ENCODE data around the gene MGARP. TPM values are rescaled to one million over a fixed set of nuclear protein-coding genes. Genes with fewer than 3 reads are reported as not detected.

The MGARP gene
- total and polyA plus RNA-seq, 2 of the 4 experiments (the other 2 are of a cell fraction): 34.7 to 35.0 TPM

DNA sequence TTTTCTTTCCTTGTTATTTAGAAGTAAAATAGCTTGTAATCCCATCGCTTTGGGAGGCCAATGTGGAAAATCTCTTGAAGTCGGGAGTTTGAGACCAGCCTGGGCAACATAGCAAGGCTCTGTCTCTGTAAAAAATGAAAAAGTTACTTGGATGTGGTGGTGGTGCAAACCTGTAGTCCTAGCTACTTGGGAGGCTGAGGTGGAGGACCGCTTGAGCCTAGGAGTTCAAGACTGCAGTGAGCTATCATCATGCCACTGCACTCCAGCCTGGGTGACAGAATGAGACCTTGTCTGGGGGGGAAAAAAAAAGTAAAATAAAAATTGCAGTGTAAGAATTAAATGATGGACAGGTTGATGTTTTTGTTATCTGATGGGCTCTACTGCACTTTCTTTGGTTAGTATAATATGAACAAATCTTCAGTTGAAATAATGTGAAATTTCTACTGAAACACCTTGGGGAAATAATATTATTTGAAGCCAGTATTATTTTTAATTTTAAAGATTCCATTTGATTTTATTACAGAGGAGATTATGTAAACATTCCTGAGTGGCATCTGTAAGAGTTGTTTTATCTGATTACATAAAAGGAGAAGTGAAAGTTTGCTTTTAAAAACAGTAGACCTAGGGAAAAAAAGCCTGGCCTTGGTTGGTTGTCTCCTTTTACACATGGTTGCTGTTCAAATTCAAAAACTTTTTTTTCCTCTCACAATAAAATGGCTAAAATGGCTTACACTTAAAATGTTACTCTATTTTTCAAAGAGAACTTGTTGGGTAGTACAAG lies 32.7 kb upstream of the MGARP start:
- Histone ChIP-seq H3K14ac (replicated peaks; ENCODE audit: low read depth, low read length) (no peak overlapping the region), H3K4me2 (ENCODE audit: low read depth, low read length) (no peak overlapping the region), H3K36me3 (ENCODE audit: control insufficient read depth, insufficient read depth, low read length) (peaks cover 3% of the 10 kb centered on the region; the same call in 1 of the 2 replicates), H4K5ac (ENCODE audit: low read depth, low read length) (no peak overlapping the region; the same call in 1 of the 2 replicates), H3K9ac (ENCODE audit: low read depth, low read length) (no peak overlapping the region), H2BK5ac (ENCODE audit: low read depth, low read length, poor library complexity, severe bottlenecking) (no peak overlapping the region), H3K79me1 (ENCODE audit: low read depth in 1 of 2, low read length in 2 of 2) (peaks cover 0 to 29% of the 10 kb centered on the region in 2 experiments; a peak in 2 of 4 replicates), H2AK9ac (replicated peaks; ENCODE audit: low read depth, low read length, poor library complexity) (no peak overlapping the region), H3K27ac (ENCODE audit: insufficient read depth, low read length) (no peak overlapping the region), H2BK15ac (ENCODE audit: low read depth, low read length) (no peak overlapping the region), H3K4me1 (ENCODE audit: control insufficient read depth, insufficient read depth, low read length) (peaks cover 3% of the 10 kb centered on the region; the same call in 1 of the 2 replicates), H3K4ac (ENCODE audit: low read depth, low read length) (no peak overlapping the region), H3K9me3 (ENCODE audit: control insufficient read depth, insufficient read depth, low read length) (no peaks in the 10 kb centered on the region), H3K4me3 (ENCODE audit: insufficient read depth, low read depth, low read length) (no peak overlapping the region), H4K20me1 (ENCODE audit: insufficient read depth, low read length) (peaks cover 74% of the 10 kb centered on the region), H2AK5ac (ENCODE audit: low read depth, low read length) (no peak overlapping the region), H2AFZ (replicated peaks; ENCODE audit: low read length, poor library complexity) (no peak overlapping the region), H3K27me3 (ENCODE audit: control insufficient read depth, insufficient read depth, low read length) (no peaks in the 10 kb centered on the region), H3K18ac (ENCODE audit: low read depth, low read length) (no peak overlapping the region), H3K56ac (ENCODE audit: extremely low read depth, insufficient read depth, low read length) (no peak overlapping the region), H2BK20ac (ENCODE audit: low read depth, low read length) (no peak overlapping the region), H3K9me1 (ENCODE audit: insufficient read depth, low read length) (0 out of 2 replicates have a peak, but pooled peaks cover 2% of the 10 kb centered on the region), H4K8ac (ENCODE audit: low read depth in 2 of 2, low read length in 2 of 2) (no peak overlapping the region), H4K91ac (ENCODE audit: insufficient read depth, low read depth, low read length) (no peak overlapping the region), H2BK120ac (ENCODE audit: low read depth, low read length) (no peak overlapping the region), H3K23ac (ENCODE audit: low read depth, low read length) (no peak overlapping the region)
- WGBS, 2 experiments (ENCODE audit: extremely low coverage in 2 of 2, insufficient read length in 1 of 2): 100% methylated on average over 1 of the region's 3 CpGs; no CpG with 5 or more reads in 1 of the 2 experiments
- dilution Hi-C loops (cut with HindIII; ENCODE audit: low sequenced_read_pairs, unreplicated experiment) (no loop called here), intact Hi-C loops (cut with micrococcal nuclease) (no loop called here), in situ Hi-C loops (cut with MboI; ENCODE audit: low sequenced_read_pairs) (no loop called here)
- BruUV-seq (replicated peaks): no TSS peak
- TF ChIP-seq, protein P1, sequence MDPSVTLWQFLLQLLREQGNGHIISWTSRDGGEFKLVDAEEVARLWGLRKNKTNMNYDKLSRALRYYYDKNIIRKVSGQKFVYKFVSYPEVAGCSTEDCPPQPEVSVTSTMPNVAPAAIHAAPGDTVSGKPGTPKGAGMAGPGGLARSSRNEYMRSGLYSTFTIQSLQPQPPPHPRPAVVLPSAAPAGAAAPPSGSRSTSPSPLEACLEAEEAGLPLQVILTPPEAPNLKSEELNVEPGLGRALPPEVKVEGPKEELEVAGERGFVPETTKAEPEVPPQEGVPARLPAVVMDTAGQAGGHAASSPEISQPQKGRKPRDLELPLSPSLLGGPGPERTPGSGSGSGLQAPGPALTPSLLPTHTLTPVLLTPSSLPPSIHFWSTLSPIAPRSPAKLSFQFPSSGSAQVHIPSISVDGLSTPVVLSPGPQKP (IDR thresholded peaks at IDR 0.05; ENCODE audit: borderline replicate concordance, low read depth, low read length): no peak
- TF ChIP-seq, protein P2, sequence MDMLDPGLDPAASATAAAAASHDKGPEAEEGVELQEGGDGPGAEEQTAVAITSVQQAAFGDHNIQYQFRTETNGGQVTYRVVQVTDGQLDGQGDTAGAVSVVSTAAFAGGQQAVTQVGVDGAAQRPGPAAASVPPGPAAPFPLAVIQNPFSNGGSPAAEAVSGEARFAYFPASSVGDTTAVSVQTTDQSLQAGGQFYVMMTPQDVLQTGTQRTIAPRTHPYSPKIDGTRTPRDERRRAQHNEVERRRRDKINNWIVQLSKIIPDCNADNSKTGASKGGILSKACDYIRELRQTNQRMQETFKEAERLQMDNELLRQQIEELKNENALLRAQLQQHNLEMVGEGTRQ (IDR thresholded peaks at IDR 0.05; ENCODE audit: low read depth, low read length): no peak
- TF ChIP-seq RFX5 (IDR thresholded peaks at IDR 0.05; ENCODE audit: low read depth, low read length): no peak
- TF ChIP-seq CHD1 (IDR thresholded peaks at IDR 0.05; ENCODE audit: low read depth, low read length): no peak
- no peak for TF ChIP-seq CEBPB (IDR thresholded peaks at IDR 0.05; ENCODE audit: low read depth, low read length)
- TF ChIP-seq MAFK (IDR thresholded peaks at IDR 0.05; ENCODE audit: low read depth, low read length): no peak
- TF ChIP-seq FOS (IDR thresholded peaks at IDR 0.05; ENCODE audit: low read depth, low read length): no peak
- TF ChIP-seq CTCF (conservative IDR thresholded peaks at IDR 0.05; ENCODE audit: low read depth, low read length): no peak
- no peak for TF ChIP-seq RAD21 (IDR thresholded peaks at IDR 0.05; ENCODE audit: low read length)
- TF ChIP-seq MAZ (IDR thresholded peaks at IDR 0.05; ENCODE audit: borderline replicate concordance, low read depth, low read length): no peak
- TF ChIP-seq MXI1 (IDR thresholded peaks at IDR 0.05; ENCODE audit: borderline replicate concordance, low read depth, low read length): no peak
- no peak for TF ChIP-seq RCOR1 (IDR thresholded peaks at IDR 0.05; ENCODE audit: insufficient replicate concordance, low read length)
- CTCF ChIA-PET: no interaction called here
- DNase-seq (no peak), ATAC-seq (ENCODE audit: low read depth) (no peak)
- POLR2A ChIA-PET (ENCODE audit: unreplicated experiment): interaction anchor here (1.2 kb wide), 1 partner anchor 12 kb away, joined by 3 read pairs; the partner anchor contains the start of gene NAA15

Data from IMR-90 (cell line).